GM12874 (cell line): ENCODE results near the gene ERICH4.

Experiments
- CTCF ChIP-seq: IDR thresholded peaks from 2 replicates; pipeline ENCODE4 v1.5.1; 2011; ENCODE audit warnings: low read depth, mild to moderate bottlenecking, control low read depth, low read length, moderate library complexity; ENCODE audit not compliant: insufficient read depth

ERICH4 gene

GRCh38 chr19:41442473-41443355 is at the start of gene ERICH4:
Gene ERICH4, plus strand, starts transcription at chr19:41443156. Its CDS starts 14 bp downstream, at chr19:41443170.
- TF ChIP-seq CTCF: no peak

- no peak for TF ChIP-seq CTCF
Measured at GRCh38 chr19:41395355-41395754, 47.6 kb upstream of the ERICH4 start.

GRCh38 chr19:41397086-41398049 is 45.6 kb upstream of the ERICH4 start, which contains the start of the genes BCKDHA and EXOSC5:
Gene BCKDHA, plus strand, starts transcription at chr19:41397818. Its CDS starts 10 bp downstream, at chr19:41397828.
Gene EXOSC5, minus strand, starts transcription at chr19:41397359. Its CDS starts 31 bp downstream, at chr19:41397328.
- no peak for TF ChIP-seq CTCF

DNA sequence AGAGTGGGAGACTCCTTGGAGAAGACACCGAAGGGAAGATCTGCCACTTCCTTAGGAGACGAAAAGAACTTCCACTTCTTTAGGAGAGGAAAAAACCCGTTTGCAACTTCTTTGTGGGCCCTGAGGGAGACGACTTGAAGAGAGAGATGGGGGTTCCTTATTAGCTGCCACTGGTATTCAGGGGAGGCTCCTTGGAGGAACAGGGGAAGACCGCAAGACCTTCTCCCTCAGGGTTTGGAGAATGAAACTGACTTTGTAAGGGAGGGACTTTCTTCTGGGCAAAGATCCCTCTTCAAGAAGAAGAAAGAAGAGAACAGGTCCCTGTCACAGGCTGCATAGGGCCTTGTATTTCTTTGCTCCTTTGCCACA is 44.9 kb upstream of the ERICH4 start:
- TF ChIP-seq CTCF: no peak

DNA sequence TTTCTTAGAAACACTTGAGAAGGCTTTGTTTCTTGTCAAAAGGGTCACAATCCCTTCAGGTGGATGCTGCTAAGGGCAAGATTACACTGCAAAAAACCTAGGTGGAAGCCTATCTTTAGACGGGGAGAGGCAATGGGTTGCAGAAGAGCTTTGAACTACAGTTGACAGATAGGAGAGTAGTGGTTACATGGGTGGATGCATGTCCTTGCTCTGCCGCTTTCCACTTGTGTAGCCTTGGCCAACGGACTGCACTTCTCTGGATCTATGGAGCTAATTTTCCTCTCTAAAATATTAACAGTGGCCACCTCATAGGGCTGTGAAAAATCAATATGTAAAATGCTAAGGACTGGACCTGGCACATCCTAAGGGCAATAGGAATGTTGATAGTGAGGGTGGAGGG is 44.4 kb upstream of the ERICH4 start:
- no peak for TF ChIP-seq CTCF

DNA sequence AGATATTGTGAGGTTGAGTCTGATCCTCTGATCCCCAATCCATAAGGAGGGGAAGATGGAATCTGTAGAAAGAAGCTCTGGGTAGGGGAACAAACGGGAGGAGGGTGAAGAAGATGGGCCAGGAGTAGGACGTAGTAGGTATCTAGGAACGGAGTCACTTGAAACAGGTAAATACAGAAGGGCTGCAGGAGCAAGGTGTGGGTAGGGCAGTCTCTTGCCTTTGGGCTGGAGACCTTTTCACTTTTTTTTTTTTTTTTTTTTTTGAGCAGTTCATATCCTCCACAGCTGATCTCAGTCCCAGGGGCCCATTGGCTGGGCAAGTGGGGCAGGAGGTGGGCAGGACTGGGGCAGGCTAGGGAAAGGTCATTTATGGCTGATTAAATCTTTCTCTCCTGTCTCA is 43.9 kb upstream of the ERICH4 start:
- TF ChIP-seq CTCF: no peak

- TF ChIP-seq CTCF: no peak
Measured at GRCh38 chr19:41399525-41399924, 43.4 kb upstream of the ERICH4 start.
